ENCODE data around the gene CNNM2.

CNNM2 gene

GRCh38 chr10:103042129-103042528 is 124.0 kb downstream of the CNNM2 start (continued):
- TF ChIP-seq OVOL3 (tag by site-specific recombination; IDR thresholded peaks at IDR 0.05) (no peak), ZNF37A (tag by site-specific recombination; IDR thresholded peaks at IDR 0.05) (no peak)

- no peaks in the 10 kb centered on the region for H3K9me3 ChIP-seq (ENCODE audit: control insufficient read depth, insufficient read depth, low read depth, low read length)
- TF ChIP-seq ZNF121 (tag by site-specific recombination; IDR thresholded peaks at IDR 0.05) (no peak), ZNF404 (tag by site-specific recombination; IDR thresholded peaks at IDR 0.05) (no peak), SETDB1 (IDR thresholded peaks at IDR 0.05; ENCODE audit: insufficient read length, low read length) (no peak), ZNF777 (tag by site-specific recombination; IDR thresholded peaks at IDR 0.05; ENCODE audit: borderline replicate concordance) (no peak)
- H3K36me3 ChIP-seq (ENCODE audit: control insufficient read depth in 2 of 2, insufficient read depth in 1 of 2, low read length in 2 of 2): no peaks in the 10 kb centered on the region
- ChIA-PET POLR2A (no interaction called here), CTCF (interaction anchor here (1.3 kb wide), 1 partner anchor 125 kb away, joined by 4 read pairs; the partner anchor contains the start of gene CNNM2)
- no peak overlapping the region for H3K4me3 ChIP-seq (ENCODE audit: low read depth, low read length)
- H3K4me1 ChIP-seq (ENCODE audit: control insufficient read depth, insufficient read depth, low read length): no peaks in the 10 kb centered on the region
- H3K27ac ChIP-seq (ENCODE audit: extremely low read depth, low read depth, low read length): no peak overlapping the region
Measured at GRCh38 chr10:103042908-103043307, 124.8 kb downstream of the CNNM2 start.

GRCh38 chr10:103044942-103045489 is 126.9 kb downstream of the CNNM2 start:
- no peak for TF ChIP-seq PRDM4 (tag by site-specific recombination; IDR thresholded peaks at IDR 0.05)
- no peak for TF ChIP-seq ZNF280D (tag by site-specific recombination; IDR thresholded peaks at IDR 0.05)
- TF ChIP-seq ZNF670 (tag by site-specific recombination; IDR thresholded peaks at IDR 0.05; ENCODE audit: low read depth): no peak
- TF ChIP-seq ZNF341 (tag by site-specific recombination; IDR thresholded peaks at IDR 0.05; ENCODE audit: low read depth): no peak
- no peak for TF ChIP-seq SETDB1 (IDR thresholded peaks at IDR 0.05; ENCODE audit: insufficient read length, low read length)
- Histone ChIP-seq H3K4me3 (ENCODE audit: low read depth, low read length) (no peak overlapping the region), H3K27ac (ENCODE audit: extremely low read depth, low read depth, low read length) (no peak overlapping the region), H3K36me3 (ENCODE audit: control insufficient read depth in 2 of 2, insufficient read depth in 1 of 2, low read length in 2 of 2) (no peaks in the 10 kb centered on the region), H3K9me3 (ENCODE audit: control insufficient read depth, insufficient read depth, low read depth, low read length) (no peaks in the 10 kb centered on the region), H3K4me1 (ENCODE audit: control insufficient read depth, insufficient read depth, low read length) (no peaks in the 10 kb centered on the region)
- ChIA-PET POLR2A (no interaction called here), CTCF (interaction anchor here (0.6 to 1.1 kb wide), 4 partner anchors 9 to 366 kb away, joined by 3 read pairs; no protein-coding TSS in a partner anchor)

GRCh38 chr10:103045961-103046360 is 127.9 kb downstream of the CNNM2 start:
- no peak overlapping the region for H3K4me3 ChIP-seq (ENCODE audit: low read depth, low read length)
- ChIA-PET POLR2A (no interaction called here), CTCF (interaction anchor here (0.7 kb wide), 1 partner anchor 367 kb away, joined by 3 read pairs; no protein-coding TSS in a partner anchor)
- no peak overlapping the region for H3K27ac ChIP-seq (ENCODE audit: extremely low read depth, low read depth, low read length)
- H3K9me3 ChIP-seq (ENCODE audit: control insufficient read depth, insufficient read depth, low read depth, low read length): no peaks in the 10 kb centered on the region
- TF ChIP-seq MYNN (tag by site-specific recombination; IDR thresholded peaks at IDR 0.05; ENCODE audit: borderline replicate concordance) (no peak), PRDM1 (tag by site-specific recombination; IDR thresholded peaks at IDR 0.05) (no peak)
- no peaks in the 10 kb centered on the region for H3K36me3 ChIP-seq (ENCODE audit: control insufficient read depth in 2 of 2, insufficient read depth in 1 of 2, low read length in 2 of 2)
- H3K4me1 ChIP-seq (ENCODE audit: control insufficient read depth, insufficient read depth, low read length): no peaks in the 10 kb centered on the region

Measured in HEK293 (cell line).